Activated gamma-delta T cell treated with anti-CD3 and anti-CD28 coated beads, Interleukin-2, amount 50 U/mL, for 16 hours (primary cell): ENCODE measurements around the gene ULBP1.
"Not testable (repeated sequence)": the region's sequence is repeated elsewhere in the genome, so short reads cannot be mapped to it uniquely, and the experiment has no call there.

Experiments used
- DNase-seq: peaks from one replicate; pipeline ENCODE4 v3.0.0-alpha.2; 2020; ENCODE audit warnings: low read depth

Gene ULBP1

GRCh38 chr6:150005761-150006651, 42.3 kb downstream of the ULBP1 start:
- no peak for DNase-seq

GRCh38 chr6:150006961-150007464, 43.3 kb downstream of the ULBP1 start:
- no peak for DNase-seq

DNA sequence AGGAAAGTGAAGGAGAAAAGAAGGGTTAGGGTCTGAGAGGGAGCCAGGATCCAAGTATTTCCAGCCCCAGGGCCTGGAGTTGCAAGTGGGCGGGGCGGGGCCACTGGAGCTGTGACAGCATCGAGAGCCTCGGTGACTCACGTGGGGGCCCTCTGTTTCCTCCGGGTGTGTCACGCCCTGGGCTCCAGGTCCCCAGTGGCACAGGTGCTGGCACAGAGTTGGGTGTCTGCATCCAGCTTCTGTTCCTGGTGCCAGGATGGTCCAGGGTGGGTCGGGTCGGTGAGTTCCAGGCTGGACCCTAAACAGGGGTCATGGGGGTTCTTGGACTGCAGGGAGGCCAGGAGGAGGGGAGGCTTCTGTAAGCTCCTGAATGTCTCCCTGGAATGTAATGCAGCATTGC, 44.8 kb downstream of the ULBP1 start:
- DNase-seq = no peak

GRCh38 chr6:150012846-150013784, 49.4 kb downstream of the ULBP1 start:
- DNase-seq = not testable (repeated sequence)

- DNase-seq = not testable (repeated sequence)
These were observed 50.3 kb downstream of the ULBP1 start for GRCh38 chr6:150013785-150014622.

GRCh38 chr6:150014623-150015280, 51.0 kb downstream of the ULBP1 start:
- DNase-seq = not testable (repeated sequence)

DNA sequence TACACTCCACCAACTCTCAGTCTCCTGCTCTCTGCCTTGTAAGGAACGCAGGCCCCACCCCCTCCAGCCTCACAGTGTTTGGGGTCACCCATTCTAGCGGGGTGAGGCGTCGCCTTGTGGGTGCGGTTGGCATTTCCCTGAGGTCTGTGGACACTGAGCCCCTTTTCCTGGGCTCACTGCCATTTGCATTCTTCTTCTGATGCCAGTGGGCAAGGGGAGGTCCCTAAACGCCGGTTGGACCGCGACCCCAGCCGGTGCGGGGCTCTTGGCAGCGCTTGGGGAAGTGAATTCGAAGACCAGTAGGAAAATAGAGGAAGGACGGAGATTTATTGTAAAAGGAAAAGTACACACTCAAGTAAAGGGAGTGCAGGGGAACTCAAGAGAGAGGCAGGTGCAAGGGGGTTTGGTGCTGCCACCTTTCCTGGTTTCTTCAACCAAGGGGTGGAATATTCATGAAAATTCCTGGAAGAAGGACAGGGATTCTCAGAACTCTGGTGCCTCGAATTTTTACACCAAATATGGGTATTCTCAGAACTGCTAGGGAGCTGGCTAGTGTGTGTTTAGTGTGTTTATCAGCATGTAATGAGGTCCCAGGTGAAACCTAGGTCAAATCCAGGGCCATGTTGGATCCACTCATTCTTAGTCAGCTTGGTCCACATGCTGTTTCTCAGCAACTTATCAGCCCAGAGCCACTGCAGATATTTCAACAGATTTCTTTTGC, 51.7 kb downstream of the ULBP1 start:
- DNase-seq = not testable (repeated sequence)

- peak; percentile 46 for DNase-seq
These were observed 52.8 kb downstream of the ULBP1 start for GRCh38 chr6:150016324-150017185.

DNA sequence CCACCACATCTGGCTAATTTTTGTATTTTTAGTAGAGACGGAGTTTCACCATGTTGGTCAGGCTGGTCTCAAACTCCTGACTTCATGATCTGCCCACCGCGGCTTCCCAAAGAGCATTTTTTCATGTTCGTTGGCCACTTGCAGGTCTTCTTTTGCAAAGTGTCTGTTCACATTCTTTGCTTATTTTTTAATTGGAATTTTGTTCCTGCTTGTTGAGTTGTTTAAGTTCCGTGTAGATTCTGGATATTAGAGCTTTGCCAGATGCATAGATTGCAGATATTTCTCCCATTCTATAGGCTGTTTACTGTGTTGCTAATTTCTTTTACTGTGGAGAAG, 53.4 kb downstream of the ULBP1 start:
- not testable (repeated sequence) for DNase-seq

DNA sequence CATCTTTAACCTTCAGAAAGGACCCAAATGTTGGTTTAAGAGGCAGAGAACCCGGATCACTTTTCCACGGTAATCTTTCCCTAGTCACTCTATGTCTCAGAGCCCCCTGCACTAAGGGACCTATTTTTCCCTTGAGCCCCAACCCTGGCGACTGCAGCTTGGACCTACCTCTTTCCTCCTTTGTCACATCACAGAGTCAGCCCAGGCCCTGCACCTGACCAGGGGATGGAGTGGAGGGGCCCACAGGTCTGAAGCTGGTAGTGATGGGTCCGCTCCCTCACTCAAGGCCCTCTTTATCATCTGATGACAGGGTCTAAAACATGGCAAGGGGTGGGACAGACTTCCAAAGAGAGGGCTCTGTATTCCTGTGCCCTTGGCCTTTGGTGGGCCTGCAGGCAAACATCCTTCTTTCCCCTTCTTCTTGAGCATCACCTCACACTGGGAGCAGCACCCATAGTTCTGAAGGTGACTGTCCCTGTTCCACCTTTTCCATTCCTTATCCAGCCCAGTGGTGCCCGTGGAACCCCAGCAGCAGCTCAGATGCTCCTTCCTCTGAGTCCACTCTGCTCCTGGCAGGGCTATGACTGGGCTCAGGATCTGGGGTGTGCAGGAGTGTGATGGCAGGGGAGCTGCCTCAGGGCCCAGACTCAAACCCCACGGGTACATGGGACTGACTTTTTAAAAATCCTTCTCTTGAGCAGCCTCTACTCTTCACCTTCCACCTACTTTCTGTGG, 55.3 kb downstream of the ULBP1 start:
- DNase-seq = no peak

GRCh38 chr6:150021870-150022269, 58.1 kb downstream of the ULBP1 start:
- not testable (repeated sequence) for DNase-seq
